WTC11 (cell line): ENCODE data around the gene LRRC3C.

ENCODE experiments used
- CDX4 ChIP-seq: fragments of 250-450 bp; sonication (Bioruptor Pico); IDR thresholded peaks from 2 replicates; pipeline ENCODE4 v1.9.0; 2021; ENCODE audit warnings: moderate library complexity, mild to moderate bottlenecking, inconsistent platforms, borderline replicate concordance
- CTCF ChIP-seq: fragments of 200-600 bp; IDR thresholded peaks from 2 replicates; pipeline ENCODE4 v1.8.0; 2022; ENCODE audit warnings: antibody characterized with exemption
- FOXP4 ChIP-seq: sonication (generic); formaldehyde crosslinking; IDR thresholded peaks from 2 replicates; pipeline ENCODE4 v1.8.0; 2022; ENCODE audit warnings: mild to moderate bottlenecking, missing genetic modification reagents
- HMGA2 ChIP-seq: fragments of 250-450 bp; sonication (Bioruptor Pico); IDR thresholded peaks from 2 replicates; pipeline ENCODE4 v1.4.0; 2021; ENCODE audit warnings: mild to moderate bottlenecking, moderate library complexity
- NFYB ChIP-seq: sonication (generic); formaldehyde crosslinking; conservative IDR thresholded peaks from 2 replicates; pipeline ENCODE4 v1.8.0; 2022; ENCODE audit warnings: low read depth, missing genetic modification reagents
- NR3C1 ChIP-seq: sonication (generic); formaldehyde crosslinking; conservative IDR thresholded peaks from 2 replicates; pipeline ENCODE4 v1.8.1; 2023; ENCODE audit warnings: low read depth, mild to moderate bottlenecking, missing genetic modification reagents
- SP1 ChIP-seq: sonication (generic); formaldehyde crosslinking; conservative IDR thresholded peaks from 2 replicates; pipeline ENCODE4 v1.8.1; 2022; ENCODE audit warnings: missing genetic modification reagents
- TEAD4 ChIP-seq: sonication (generic); formaldehyde crosslinking; IDR thresholded peaks from 2 replicates; pipeline ENCODE4 v1.8.0; 2022; ENCODE audit warnings: mild to moderate bottlenecking, missing genetic modification reagents
- USF1 ChIP-seq: sonication (generic); formaldehyde crosslinking; IDR thresholded peaks from 2 replicates; pipeline ENCODE4 v1.8.0; 2022; ENCODE audit warnings: mild to moderate bottlenecking, missing genetic modification reagents
- ZNF425 ChIP-seq: fragments of 250-450 bp; sonication (Bioruptor Pico); conservative IDR thresholded peaks from 2 replicates; pipeline ENCODE4 v1.9.0; 2021; ENCODE audit warnings: mild to moderate bottlenecking

- TF ChIP-seq CDX4 (CRISPR knock-in tag) (no peak), NR3C1 (CRISPR knock-in tag) (no peak), FOXP4 (CRISPR knock-in tag) (no peak), CTCF (no peak), TEAD4 (CRISPR knock-in tag) (no peak), NFYB (CRISPR knock-in tag) (no peak), HMGA2 (CRISPR knock-in tag) (no peak), USF1 (CRISPR knock-in tag) (no peak), SP1 (CRISPR knock-in tag) (no peak), ZNF425 (no peak)
Observed at GRCh38 chr17:39938140-39938869, 10.8 kb downstream of the LRRC3C start.
